GM12892 (cell line): ENCODE results near the gene PLA2G6.

Experiments
- POLR2A ChIP-seq: IDR thresholded peaks from 2 replicates; pipeline ENCODE4 v1.6.1; 2011; ENCODE audit warnings: low read depth, low read length, control low read depth
- POLR2AphosphoS5 ChIP-seq: IDR thresholded peaks from 2 replicates; pipeline ENCODE4 v1.6.1; 2011; ENCODE audit warnings: low read depth, low read length, control low read depth

DNA sequence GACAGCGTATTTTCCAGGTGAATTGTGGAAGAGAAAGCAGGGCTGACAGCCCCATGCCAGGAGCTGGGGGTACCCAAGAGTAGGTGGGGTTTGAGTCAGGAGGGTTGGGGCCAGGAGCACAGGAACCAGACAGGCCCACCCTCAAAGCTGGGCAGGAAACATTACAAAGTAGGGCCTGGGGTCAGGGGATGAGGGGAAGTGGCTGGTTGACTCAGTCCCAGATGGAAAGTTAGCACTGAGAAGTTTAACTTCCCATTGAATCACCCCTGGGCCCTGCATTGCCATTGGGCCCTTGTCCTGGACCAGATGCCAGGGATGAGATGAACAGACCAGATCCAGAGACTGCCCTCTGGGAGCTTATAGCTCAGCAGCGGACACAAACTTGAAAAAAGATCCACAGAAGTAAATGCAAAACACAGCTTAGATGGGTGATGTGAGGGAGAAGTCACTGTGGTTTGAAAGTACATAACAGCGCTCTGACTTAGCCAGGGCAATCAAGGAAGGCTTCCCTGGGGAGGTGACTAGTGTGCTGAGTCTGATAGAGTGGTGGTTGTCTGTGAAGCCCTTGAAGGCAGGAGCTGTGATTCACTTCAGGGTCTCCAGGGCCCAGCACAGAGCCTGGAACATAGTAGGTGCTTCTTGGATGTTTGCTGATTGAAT, 22.4 kb upstream of the PLA2G6 start:
- TF ChIP-seq POLR2A, result no peak
- no peak for TF ChIP-seq POLR2AphosphoS5
